ENCODE results near the gene CSNK1D.

CSNK1D gene

DNA sequence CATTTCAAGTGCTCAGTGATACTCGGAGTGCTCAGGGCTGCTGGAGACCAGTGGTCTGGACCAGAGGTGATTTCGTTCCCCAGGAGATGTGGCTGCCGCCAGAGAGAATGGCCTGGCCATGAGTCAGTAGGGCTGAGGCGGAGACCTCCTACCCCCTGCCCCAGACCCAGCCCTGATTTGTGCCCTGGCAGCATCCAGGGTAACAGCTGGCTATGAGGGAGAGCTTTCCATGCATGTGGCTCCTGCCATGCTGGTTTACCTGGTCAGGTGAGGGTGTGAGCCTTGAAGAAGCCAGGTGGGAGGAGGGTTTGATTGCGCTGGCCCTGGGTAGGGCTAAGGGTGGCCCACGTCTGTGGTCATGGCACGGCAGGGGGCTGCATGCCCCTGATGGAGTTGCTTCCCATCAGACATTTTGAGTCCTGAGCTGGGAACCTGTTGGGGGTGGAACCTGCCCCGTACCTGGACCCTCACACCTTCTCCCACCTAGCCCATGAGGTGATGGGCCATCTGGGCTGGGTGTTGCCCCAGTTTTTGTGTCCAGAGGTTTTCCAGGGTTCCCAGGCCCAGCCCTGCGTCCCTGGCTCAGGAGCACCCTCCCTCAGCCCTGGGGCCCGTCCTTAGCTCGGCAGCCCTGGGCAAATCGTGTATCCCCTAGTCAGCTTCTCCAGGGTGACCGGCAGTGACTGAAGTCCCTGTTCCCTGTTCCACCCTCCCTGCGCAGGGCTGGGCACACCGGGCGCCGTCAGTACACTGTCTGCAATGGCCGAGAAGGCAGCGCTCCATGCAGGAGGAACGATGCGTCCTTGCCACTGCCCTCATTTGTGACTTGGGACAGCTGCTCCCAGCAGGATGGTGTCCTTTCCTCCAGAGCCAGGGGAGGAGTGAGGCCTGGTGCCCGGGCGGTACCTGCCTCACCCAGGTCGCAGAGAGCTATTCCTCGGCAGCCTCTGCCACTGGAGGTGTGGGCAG is 9.0 kb upstream of the CSNK1D start:
- Histone ChIP-seq H3K9ac (ENCODE audit: low read length) (no peak overlapping the region), H3K36me3 (replicated peaks; ENCODE audit: low read depth, low read length) (no peaks in the 10 kb centered on the region), H3K27me3 (ENCODE audit: low read depth, low read length) (no peaks in the 10 kb centered on the region), H3K4me1 (ENCODE audit: low read length) (peaks cover 21% of the 10 kb centered on the region), H3K4me2 (ENCODE audit: low read length) (no peak overlapping the region), H3K79me2 (ENCODE audit: low read length) (no peaks in the 10 kb centered on the region), H3K9me3 (ENCODE audit: insufficient read depth, low read length) (no peaks in the 10 kb centered on the region), H4K20me1 (ENCODE audit: insufficient read depth, low read length) (no peaks in the 10 kb centered on the region), H3K27ac (ENCODE audit: low read length) (no peak overlapping the region), H3K4me3 (ENCODE audit: low read length) (no peak overlapping the region), H2AFZ (ENCODE audit: low read depth, low read length) (no peak overlapping the region)
- TF ChIP-seq EZH2phosphoT487 (IDR thresholded peaks at IDR 0.05; ENCODE audit: low read depth) = no peak
- TF ChIP-seq, protein P1, sequence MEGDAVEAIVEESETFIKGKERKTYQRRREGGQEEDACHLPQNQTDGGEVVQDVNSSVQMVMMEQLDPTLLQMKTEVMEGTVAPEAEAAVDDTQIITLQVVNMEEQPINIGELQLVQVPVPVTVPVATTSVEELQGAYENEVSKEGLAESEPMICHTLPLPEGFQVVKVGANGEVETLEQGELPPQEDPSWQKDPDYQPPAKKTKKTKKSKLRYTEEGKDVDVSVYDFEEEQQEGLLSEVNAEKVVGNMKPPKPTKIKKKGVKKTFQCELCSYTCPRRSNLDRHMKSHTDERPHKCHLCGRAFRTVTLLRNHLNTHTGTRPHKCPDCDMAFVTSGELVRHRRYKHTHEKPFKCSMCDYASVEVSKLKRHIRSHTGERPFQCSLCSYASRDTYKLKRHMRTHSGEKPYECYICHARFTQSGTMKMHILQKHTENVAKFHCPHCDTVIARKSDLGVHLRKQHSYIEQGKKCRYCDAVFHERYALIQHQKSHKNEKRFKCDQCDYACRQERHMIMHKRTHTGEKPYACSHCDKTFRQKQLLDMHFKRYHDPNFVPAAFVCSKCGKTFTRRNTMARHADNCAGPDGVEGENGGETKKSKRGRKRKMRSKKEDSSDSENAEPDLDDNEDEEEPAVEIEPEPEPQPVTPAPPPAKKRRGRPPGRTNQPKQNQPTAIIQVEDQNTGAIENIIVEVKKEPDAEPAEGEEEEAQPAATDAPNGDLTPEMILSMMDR (IDR thresholded peaks at IDR 0.05; ENCODE audit: low read depth, low read length) = no peak

DNA sequence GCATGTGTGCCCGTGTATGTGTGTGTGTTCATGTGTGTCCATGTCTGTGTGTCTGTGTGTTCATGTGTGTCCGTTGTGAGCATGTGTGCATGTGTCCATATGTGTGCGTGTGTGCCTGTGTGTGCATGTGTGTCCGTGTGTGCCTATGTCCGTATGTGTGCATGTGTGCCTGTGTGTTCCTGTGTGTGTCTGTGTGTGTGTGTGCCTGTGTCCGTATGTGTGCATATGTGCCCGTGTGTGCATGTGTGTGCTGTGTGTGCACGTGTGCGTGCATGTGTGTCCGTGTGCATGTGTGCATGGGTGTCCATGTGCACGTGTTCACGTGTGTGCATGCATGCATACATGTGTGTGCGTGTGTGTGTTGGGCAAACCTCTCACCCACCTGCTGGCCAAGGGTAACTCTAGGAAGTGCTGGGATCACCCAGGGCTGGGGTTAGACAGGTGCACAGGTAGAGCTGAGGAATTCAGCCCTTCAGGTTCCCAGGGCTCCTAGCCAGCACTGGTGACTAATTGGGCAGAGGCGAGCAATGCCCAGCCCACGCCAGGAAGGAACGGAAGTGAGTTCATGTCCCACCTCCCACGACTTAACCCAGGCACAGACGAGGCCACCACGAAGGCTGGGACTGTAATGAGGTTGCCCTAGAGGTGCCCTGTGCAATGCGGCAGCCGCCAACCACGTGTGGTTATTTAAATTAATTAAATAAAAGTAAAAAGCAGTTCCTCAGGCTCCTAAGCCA is 8.2 kb upstream of the CSNK1D start:
- Histone ChIP-seq H3K4me1 (ENCODE audit: low read length) (peaks cover 12% of the 10 kb centered on the region), H4K20me1 (ENCODE audit: insufficient read depth, low read length) (no peaks in the 10 kb centered on the region), H3K36me3 (replicated peaks; ENCODE audit: low read depth, low read length) (no peaks in the 10 kb centered on the region), H3K9me3 (ENCODE audit: insufficient read depth, low read length) (no peaks in the 10 kb centered on the region), H3K4me2 (ENCODE audit: low read length) (no peak overlapping the region), H3K27ac (ENCODE audit: low read length) (no peak overlapping the region), H3K79me2 (ENCODE audit: low read length) (no peaks in the 10 kb centered on the region), H2AFZ (ENCODE audit: low read depth, low read length) (no peak overlapping the region), H3K27me3 (ENCODE audit: low read depth, low read length) (no peaks in the 10 kb centered on the region), H3K9ac (ENCODE audit: low read length) (no peak overlapping the region), H3K4me3 (ENCODE audit: low read length) (no peak overlapping the region)
- TF ChIP-seq, protein P1 (IDR thresholded peaks at IDR 0.05; ENCODE audit: low read depth, low read length) = no peak
- no peak for TF ChIP-seq EZH2phosphoT487 (IDR thresholded peaks at IDR 0.05; ENCODE audit: low read depth)

DNA sequence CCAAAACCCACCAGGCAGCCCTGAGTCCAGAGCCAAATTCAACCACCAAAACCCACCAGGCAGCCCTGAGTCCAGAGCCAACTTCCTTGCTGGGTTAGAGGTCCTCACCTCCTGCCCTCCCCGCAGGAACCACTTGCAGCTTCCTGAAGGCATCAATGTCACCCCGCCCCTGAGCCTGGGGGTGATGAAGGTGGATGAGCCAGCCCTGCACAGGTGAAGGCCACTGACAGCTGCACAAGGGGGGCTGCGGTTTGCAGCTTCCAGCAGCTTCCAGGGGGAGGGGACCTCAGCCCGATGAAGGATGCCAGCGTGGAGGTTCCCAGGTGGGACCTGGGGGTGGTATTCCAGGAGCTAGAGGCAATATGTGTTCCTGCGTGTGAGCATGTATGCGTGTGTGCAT is 7.6 kb upstream of the CSNK1D start:
- H3K4me3 ChIP-seq (ENCODE audit: low read length) = no peak overlapping the region
- no peaks in the 10 kb centered on the region for H4K20me1 ChIP-seq (ENCODE audit: insufficient read depth, low read length)
- H3K4me2 ChIP-seq (ENCODE audit: low read length) = no peak overlapping the region
- H3K4me1 ChIP-seq (ENCODE audit: low read length) = peaks cover 12% of the 10 kb centered on the region
- H3K27me3 ChIP-seq (ENCODE audit: low read depth, low read length) = no peaks in the 10 kb centered on the region
- H2AFZ ChIP-seq (ENCODE audit: low read depth, low read length) = no peak overlapping the region
- no peaks in the 10 kb centered on the region for H3K36me3 ChIP-seq (replicated peaks; ENCODE audit: low read depth, low read length)
- no peaks in the 10 kb centered on the region for H3K9me3 ChIP-seq (ENCODE audit: insufficient read depth, low read length)
- H3K79me2 ChIP-seq (ENCODE audit: low read length) = no peaks in the 10 kb centered on the region
- H3K9ac ChIP-seq (ENCODE audit: low read length) = no peak overlapping the region
- H3K27ac ChIP-seq (ENCODE audit: low read length) = no peak overlapping the region
- no peak for TF ChIP-seq EZH2phosphoT487 (IDR thresholded peaks at IDR 0.05; ENCODE audit: low read depth)
- TF ChIP-seq, protein P1 (IDR thresholded peaks at IDR 0.05; ENCODE audit: low read depth, low read length) = no peak

DNA sequence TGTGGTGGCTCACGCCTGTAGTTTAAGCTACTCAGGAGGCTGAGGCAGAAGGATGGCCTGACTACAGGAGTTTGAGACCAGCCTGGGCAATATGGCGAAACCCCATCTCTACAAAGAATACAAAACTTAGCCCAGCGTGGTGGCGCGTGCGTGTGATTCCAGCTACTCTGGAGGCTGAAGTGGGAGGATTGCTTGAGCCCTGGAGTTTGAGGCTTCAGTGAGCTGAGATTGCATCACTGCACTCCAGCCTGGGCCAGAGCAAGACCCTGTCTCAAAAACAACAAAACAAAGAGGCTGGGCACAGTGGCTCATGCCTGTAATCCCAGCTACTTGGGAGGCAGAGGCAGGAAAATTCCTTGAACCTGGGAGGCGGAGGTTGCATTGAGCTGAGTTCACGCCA is 7.0 kb upstream of the CSNK1D start:
- Histone ChIP-seq H2AFZ (ENCODE audit: low read depth, low read length) (no peak overlapping the region), H3K27me3 (ENCODE audit: low read depth, low read length) (0 out of 2 replicates have a peak, but pooled peaks cover 3% of the 10 kb centered on the region), H3K4me1 (ENCODE audit: low read length) (peaks cover 12% of the 10 kb centered on the region), H3K9ac (ENCODE audit: low read length) (no peak overlapping the region), H3K4me3 (ENCODE audit: low read length) (no peak overlapping the region), H3K36me3 (replicated peaks; ENCODE audit: low read depth, low read length) (no peaks in the 10 kb centered on the region), H3K4me2 (ENCODE audit: low read length) (no peak overlapping the region), H3K79me2 (ENCODE audit: low read length) (no peaks in the 10 kb centered on the region), H4K20me1 (ENCODE audit: insufficient read depth, low read length) (no peaks in the 10 kb centered on the region), H3K27ac (ENCODE audit: low read length) (no peak overlapping the region), H3K9me3 (ENCODE audit: insufficient read depth, low read length) (no peaks in the 10 kb centered on the region)
- no peak for TF ChIP-seq EZH2phosphoT487 (IDR thresholded peaks at IDR 0.05; ENCODE audit: low read depth)
- TF ChIP-seq, protein P1 (IDR thresholded peaks at IDR 0.05; ENCODE audit: low read depth, low read length) = no peak
